Left kidney (tissue), 2 donors: ENCODE data around the gene DDAH1. TPM values are rescaled to one million over a fixed set of nuclear protein-coding genes. Genes with fewer than 3 reads are reported as not detected.
A peak's percentile ranks its signal among the peaks of the same experiment; 100 is the strongest.

Experiments used
- DNase-seq: peaks from one replicate; pipeline ENCODE4 v3.0.0-alpha.2; 2013
- polyA plus RNA-seq: library from polyadenylated mRNA; unstranded; fragments of 120-200 nt; gene quantifications from one replicate; pipeline ENCODE4 v1.2.1, GENCODE V29; 2013; ENCODE audit not compliant: insufficient read length

The DDAH1 gene
- polyA plus RNA-seq, 1 donor, result 127 TPM

DNA sequence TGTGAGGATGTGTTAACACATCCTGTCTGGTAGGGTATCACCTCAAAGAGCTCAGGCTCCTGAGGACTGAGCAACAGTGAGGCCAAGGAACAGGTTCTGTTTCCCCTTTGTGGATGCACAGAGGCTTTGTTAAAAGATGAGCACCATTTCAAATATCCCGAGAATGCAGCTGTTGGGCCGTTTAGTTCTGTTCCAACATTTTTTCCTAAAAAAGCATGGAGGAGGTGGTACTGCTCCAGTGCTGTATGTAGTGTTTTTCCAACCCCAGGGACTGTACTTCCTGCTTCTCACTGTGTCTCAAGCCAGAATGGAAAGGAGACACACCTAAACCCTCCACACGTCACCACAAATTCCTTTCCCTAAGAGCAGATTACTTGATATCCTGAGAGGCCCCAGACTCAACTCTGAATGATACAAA, 134.7 kb downstream of the DDAH1 start:
- DNase-seq, result no peak

DNA sequence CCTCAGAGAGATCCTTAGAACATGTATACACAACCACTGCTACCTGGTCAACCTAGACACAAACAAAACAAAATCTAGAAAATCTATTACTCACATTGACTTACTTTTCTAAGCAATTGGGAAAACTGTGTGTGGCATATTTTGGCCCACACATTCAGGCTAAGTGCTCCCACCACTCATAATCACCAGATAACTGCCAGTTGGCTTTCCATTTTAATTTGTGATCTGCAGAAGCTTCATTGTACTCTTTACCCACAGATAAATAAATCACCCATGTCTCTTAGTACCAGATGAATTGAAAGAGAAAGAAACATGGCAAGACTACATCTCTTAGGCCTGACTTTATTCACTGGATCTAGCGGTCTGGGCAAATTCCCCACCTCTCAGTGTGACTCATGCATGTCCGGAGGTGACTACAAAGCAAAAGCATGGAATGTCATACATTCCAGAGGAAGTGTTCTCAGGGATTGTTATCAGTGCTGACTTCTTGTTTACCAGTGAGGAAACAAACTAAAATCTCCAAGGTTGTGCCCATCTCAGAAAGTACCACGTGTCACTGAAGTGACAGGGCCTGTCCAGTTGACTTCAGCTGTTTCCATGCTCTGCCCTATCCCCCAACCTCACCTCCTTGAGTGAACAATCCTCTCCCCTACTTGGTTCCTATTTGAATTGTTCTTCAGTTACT, 136.1 kb downstream of the DDAH1 start:
- DNase-seq, result no peak

DNA sequence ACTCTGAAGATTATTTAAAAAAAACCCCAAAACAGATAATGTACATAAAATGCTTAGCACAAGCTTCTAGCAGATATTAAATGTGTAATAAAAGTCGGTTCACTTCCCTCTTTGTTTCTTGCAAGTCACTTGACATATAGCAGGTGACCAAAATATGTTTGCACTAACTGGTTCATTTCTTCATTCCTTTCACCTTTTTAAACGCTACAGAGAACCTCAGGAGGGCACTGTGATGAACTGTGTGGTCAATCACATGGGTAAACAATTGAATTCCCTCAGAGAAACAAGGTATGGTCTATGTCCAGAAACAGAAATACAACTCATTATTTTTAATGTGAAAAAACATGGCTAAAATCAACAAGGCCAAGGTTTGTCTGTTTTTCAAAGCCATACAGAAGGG, 137.2 kb downstream of the DDAH1 start:
- DNase-seq, result no peak

DNA sequence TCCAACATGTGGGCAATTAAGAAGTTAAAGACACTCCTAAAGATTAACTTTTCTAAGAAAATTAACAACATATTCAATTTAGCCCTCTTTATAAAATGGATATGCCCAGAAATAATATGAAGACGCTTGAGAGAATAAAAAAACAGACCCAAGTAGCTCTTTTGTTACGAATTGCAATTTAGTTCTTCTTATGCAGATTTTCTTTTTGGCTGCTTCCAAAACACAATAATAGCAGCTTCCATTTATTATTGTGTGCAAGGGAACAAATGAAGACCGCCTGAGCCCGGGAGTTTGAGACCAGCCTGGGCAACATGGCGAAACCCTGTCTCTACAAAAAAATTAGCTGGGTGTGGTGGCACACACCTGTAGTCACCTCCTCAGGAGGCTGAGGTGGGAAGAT, 138.1 kb downstream of the DDAH1 start:
- no peak for DNase-seq

DNA sequence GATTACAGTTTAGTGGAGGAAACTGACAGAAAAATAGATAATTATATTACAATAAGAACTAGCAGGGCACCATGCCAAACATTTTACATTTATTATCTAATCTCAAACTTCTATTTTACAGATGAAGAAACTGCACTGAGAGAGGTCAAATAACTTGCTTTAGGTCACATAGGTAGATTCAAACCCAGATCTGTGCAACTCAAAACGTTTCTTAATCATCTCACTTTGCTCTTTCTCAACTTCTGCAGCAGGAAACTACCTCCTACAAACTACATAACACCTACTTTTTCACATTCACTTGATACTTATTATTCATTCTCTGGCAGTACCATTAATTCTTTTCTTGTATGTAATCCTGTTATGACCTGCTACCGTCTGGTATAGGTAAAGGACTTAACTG, 138.6 kb downstream of the DDAH1 start:
- DNase-seq, result no peak

DNA sequence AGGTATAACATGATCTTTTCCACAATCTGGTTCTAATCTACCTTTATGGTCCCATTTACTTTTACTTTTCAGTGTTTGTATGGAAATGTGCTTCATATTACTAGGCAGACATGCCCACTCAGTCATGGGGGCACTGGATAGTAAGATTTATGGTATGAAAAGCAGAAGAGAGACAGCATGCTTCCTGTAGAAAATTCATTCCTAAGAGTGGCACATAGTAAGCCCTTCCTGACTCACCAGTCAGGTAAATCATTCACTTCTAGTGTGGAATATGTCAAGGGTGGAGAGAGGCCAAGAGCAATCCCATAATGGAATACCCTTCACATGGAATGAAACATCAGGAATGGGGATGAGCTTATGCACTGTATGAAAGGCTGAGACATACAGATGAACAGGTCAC, 139.0 kb downstream of the DDAH1 start:
- DNase-seq, result no peak

DNA sequence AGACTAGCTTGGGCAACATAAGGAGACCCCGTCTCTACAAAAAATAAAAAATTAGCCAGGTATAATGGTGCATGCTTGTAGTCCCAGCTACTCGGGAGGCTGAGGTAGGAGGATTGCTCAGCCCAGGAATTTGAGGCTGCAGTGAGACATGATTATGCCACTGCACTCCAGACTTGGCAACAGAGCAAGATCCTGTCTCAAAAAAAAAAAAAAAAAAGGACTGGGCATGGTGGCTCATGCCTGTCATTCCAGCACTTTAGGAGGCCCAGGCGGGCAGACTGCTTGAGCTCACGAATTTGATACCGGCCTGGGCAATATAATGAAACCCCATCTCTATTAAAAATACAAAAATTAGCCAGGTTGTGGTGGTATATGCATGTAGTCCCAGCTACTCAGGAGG, 141.2 kb downstream of the DDAH1 start:
- DNase-seq, result no peak

DNA sequence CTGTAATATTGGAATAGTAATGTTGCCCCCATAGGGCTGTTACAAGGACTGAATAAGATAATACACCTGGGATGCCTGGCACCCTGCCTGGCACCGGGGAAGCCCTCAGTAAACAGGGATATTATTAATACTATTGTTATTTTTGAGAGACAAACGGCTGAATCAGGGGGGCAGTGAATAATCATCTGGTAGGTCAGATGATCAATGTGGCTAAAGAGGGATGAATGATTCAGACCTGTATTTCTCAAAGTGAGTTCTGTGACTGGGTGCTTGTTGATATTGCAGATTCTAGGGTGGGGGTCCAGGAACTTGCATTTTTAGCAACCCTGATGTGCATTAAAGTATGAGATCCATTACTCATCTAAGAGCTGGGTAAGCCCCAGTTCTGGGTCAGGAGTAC, 142.3 kb downstream of the DDAH1 start:
- DNase-seq, result no peak

DNA sequence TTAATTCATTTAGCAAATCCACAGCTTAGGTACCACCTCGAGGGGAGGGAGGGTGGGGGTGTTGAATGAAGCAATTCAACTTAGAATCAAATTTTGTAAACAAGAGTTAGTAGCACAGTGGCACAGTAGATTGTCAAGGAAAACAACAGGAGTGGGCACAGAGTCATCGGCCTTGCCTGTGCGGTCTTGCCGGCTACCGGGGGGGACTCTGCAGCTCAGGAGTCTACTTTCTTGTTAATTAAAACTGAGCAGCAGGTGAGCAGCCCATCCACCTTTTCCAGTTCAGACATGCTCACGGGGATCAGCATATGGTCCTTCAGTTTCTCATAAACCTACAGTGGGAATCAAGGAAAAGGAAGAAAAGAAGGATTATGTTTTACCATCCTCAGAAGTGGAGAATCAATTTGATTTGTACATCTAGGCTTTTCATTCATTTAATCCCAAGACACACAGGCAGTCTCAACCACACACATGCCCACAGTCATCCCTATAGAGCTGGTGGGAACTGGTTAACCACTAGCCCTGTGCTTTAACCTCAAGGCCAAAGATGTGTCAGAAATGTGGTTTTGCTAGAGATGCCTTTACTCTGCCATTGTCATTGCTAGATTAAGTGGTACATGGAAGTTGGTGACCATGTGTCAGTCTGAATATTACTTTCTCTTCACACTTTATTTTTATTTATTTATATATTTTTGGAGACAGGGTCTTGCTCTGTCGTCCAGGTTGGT, 143.6 kb downstream of the DDAH1 start:
- DNase-seq, result no peak

DNA sequence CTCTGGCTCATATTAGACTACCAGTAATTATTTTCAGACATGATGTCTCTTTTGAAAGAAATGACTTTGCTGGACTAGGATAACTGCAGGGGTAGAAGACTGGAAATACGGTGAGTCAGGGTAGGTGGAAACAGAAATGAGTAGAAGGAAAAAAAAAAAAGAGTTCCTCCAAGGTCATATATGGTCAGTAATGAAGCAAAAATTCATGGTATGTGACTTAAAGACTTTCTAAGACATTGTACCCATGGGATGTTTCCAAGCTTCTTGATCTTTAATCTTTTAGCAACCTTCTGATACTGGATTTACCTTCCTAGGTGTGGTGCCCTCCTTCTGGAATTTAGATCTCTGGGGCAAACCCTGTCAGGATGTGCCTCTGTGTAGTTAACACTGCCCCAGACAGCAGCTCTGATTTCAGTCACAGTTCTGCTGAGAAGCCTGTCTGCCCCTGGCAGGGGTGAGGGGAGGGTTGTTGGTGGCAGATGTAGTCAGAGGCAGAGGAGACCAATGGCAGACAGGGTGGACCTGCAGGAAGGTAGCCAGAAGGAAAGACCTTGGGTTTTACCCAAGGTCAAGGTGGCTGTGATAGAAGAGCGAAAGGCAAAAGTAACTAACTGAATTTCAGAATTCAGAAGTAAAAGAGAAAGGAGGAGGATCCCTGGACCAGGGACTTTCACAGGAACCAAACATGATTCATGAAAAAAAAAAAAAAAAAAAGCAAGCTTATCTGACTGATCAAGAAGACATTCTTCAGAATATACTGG, 144.4 kb downstream of the DDAH1 start:
- DNase-seq, result no peak

DNA sequence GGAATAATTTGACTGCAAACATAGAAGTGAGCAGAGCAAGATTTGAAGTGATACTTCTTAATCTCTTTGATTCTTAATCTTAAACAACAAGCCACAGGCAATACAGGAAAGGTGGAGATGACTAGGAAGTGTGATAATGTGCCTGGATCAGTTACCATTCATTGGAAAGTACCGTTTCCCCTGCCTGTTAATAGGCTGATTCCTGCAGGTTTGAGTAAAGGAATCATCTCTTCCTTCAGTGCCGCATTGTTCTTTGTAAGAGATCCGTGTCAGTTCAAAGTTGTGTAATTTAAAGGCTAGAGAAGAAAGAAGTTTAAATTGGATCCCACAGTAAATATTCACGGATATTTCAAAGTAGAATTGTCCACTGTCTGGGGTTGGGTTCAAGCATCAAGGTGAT, 145.0 kb downstream of the DDAH1 start:
- DNase-seq, result no peak

DNA sequence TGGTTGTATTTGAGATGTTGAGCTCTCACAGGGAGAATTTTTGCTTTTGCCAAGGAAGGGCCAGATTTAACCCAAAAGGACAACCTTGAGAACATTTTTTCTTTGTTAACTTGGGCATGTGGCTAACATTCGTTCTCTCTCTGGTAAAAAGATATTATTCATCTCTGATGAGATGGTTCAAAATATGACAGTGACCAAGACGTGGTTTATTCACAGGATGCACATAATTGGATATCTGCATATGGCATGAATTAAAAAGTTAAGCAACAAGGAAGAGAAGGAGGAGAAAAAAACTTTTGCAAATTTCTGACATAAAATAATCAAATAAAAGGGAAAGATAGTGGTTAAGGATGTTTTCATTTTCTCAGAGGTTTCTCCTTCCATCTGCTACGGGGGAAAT, 145.5 kb downstream of the DDAH1 start:
- no peak for DNase-seq

DNA sequence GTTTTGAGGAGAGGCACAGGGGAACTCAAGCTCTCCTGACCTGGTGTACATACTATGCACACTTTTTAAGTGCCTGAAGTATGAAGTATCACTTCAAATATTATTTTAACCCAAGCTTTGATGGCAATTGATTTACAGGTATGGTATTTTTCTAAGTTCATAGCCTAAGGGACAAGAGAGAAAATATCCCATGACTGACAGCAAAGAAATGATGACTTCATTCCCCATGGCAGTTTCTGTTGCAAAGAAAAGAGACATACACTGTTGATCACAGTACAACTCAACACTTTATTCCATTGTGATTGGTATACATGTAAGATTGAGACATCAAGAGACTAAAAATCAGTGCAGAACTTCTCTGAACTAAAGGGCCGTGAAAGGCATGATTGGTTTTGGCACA, 146.7 kb downstream of the DDAH1 start:
- DNase-seq, result no peak

DNA sequence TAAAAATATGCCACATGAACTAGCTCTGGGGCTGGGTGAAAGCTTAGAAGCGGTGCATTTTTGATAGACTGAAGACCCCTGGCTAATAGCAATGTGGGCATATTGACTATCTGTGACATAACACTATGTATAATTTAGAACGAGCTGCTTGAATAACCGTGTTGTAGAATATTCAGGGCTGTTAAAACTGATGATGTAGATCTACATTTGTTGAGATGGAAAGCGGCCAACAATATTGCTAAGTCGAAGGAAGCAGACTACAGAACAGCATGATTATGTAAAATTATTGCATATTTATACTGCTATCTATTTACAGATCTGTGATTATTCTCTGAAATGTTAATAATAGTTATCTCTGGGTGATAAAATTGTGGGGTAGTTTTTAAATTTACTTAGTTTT, 147.4 kb downstream of the DDAH1 start:
- no peak for DNase-seq

DNA sequence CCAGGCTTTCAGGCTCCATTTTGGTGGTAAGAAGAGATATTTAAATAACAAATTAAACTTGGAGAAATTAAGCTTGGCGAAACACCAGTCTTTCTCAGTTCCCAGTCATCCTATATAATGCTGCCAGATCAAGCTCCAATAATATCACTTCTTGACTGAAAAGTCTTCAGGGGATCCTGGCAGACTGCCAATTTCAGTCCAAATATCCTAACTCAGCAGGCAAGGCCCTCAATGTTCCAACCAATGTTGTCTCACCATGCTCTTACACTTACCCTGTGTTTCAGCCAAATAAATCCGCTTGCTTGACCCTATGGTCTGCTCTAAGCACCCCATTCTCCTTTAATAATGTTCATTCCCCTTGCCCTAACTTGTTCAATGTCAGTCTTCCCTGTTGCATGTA, 148.6 kb downstream of the DDAH1 start:
- no peak for DNase-seq

DNA sequence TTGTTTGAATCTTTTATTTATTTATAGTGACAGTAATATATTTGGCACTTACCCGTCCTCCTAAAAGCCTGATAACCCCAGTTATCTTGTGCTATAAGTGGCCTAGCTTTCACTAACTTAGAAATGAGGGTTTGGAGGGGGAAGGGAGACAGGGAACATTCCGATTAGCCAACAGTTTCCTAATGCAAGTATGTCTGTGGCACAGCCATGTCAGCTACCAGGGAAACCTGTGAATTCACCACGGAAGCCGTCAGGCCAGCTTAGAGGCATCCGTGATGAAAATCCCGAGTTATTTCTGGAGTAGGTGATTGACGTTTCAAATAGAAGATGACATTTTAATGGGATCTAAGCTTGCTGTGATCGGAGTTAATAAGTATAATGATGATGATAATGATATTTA, 149.2 kb downstream of the DDAH1 start:
- no peak for DNase-seq

DNA sequence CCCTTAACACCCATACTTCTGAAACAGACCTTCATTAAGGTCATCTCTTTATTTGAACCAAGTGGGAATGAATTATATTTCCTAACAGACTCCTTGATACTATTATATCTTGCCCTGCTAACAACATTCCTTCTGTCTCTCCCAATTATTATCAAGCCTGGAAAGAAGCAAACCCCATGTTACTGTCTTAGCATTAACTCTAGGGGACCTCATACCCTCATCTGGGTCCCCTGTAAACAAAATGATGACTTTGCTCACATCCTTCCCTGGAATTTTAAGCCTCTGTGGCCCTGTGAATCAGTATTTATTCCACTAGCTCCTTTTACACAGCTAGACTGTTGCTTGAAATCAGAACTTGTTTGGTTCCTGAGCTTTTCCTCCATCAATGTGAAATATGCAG, 150.2 kb downstream of the DDAH1 start:
- no peak for DNase-seq

DNA sequence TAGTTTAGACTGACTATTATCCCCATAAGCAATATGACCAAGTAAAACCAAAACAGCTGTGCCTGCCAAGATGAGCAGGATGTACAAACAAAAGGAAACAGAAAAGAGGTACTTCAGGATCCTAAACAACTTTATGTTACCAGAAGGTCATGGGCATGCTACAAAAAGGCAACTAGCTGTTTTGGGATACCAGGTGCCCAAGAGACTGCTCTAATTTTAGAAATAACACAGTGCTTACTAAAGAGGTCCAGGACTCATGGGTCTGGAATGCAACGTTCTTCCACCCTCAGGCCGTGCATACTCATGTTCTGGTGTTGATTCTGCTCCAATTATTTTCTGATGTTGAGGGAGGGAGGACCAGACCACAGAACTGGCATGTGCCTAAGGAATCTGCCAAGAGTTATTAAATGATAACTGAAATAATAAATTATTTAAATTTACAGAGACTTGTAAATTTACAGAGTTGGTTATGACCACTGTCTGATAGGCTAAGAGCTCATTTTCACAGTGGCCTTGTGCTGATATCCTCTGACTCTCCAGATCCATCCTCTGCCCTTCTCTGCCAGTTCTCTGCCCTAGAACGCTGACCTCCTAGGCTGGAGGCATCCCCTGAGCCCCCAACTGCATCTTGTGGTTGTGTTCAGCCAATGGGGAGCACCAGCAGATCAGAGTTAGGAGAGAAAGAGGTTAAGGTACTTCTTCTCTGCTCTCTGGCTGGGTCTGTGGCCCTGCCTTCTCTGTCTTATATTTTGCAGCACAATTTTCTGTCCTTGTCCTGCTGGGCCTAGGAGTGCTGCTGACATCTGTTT, 150.9 kb downstream of the DDAH1 start:
- DNase-seq, result no peak

DNA sequence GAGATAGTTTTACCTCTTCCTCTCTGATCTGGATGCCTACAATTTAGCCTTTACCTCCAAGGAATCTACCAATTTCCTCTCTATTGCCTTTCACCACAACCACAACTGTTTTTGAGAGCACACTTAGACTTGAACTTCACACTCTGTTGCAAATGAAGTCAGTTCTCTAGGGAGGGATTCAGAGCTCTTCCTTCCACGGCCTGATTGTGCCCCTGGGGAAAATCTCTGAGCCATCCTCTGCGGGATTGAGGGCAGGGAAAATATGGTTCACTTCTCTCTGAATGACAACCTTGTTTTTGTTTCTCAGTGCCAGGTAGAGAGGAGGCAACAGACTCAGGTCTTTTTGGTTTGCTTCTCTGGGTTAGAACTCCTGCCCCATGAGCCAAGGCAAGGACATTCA, 153.1 kb downstream of the DDAH1 start:
- DNase-seq, result no peak

DNA sequence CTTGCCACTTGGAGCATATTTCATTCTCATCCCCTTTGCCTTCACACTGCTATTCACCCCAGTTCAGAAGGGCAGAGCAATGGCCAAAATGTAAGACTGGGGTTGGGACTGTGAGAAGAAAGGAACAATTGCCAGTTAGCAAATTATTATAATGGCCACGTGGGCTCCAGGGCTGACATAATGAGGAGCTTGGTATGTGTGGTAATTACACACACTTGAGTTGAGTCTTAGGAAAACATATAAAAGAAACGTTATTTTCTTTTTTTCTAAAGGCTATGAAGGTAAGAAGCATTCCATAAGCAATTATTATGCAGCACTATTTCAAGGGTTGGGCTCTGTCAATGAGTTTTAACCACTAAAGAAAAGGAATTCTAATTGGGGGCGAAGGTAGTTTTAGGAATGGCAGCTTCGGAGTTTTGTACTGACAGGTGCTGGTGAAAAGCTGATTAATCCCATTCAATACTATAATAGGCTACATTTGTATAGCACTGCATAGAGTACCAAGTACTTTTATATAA, 156.1 kb downstream of the DDAH1 start:
- no peak for DNase-seq

DNA sequence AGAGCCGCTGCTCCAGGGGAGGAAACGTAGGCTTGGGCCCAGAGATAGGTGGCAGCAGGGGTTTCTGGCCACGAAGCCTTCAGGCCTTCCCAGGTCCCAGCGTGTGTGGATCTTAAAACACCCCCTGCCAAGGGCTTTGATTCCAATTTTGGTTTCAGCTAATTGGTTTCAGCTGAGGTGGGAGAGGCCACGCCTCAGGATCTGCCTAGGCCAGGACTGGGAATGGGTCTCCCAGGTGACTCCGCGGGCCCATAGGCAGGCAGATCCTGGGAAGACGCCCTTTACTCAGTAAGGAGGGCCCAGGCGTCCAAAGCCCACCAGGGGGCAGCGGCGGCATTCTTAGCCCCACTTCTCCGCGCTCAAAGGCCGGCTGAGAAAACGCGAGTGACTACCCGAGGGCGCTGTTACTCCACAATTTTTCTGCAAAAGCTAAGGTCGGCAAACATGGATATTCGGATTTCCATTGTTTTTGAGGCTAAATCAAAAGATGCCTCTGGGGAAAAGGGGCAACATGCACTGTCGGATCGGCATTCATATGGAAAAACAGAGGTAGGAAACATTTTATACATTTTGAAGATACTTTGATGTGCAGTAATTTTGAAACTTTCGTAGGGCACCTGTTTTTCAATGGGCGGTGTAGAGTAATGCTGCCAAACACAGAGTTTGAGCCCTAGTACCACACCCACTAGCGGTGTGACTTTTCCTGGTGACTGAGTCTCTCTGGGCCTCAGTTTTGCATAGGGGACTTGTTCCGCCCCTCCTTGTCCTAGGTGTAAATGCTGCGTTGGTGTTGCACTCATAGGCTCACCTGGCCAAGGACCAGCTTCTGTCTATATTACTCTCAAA, 156.7 kb downstream of the DDAH1 start:
- DNase-seq, result peak; percentile 89
